ENCODE data around the gene BORCS6. TPM values are rescaled to one million over a fixed set of nuclear protein-coding genes. Genes with fewer than 3 reads are reported as not detected.

BORCS6 gene
- total and polyA plus RNA-seq, 9 of the 15 experiments (the other 6 are each of a cell fraction or from before 2014, with no cell fraction given) = 0.01 to 7.4 (median 2.3) TPM

- no peak for TF ChIP-seq EZH2 (IDR thresholded peaks at IDR 0.05; ENCODE audit: borderline replicate concordance, low read depth, low read length)
- TF ChIP-seq KAT7 (CRISPR knock-in tag; IDR thresholded peaks at IDR 0.05; ENCODE audit: borderline replicate concordance) = peak; percentile 79; the same call in 1 of the 2 replicates
- TF ChIP-seq CEBPB (tag; IDR thresholded peaks at IDR 0.05) = peak; percentile 25; the same call in 1 of the 2 replicates
- no peak for TF ChIP-seq IFI16 (CRISPR knock-in tag; IDR thresholded peaks at IDR 0.05)
- no peak for TF ChIP-seq MITF (IDR thresholded peaks at IDR 0.05)
- TF ChIP-seq ZNF592 (IDR thresholded peaks at IDR 0.05) = peak; percentile 70; the same call in 1 of the 2 replicates
- TF ChIP-seq RREB1 (CRISPR knock-in tag; IDR thresholded peaks at IDR 0.05) = no peak
- no peak for TF ChIP-seq TOE1 (IDR thresholded peaks at IDR 0.05; ENCODE audit: borderline replicate concordance)
- no peak for TF ChIP-seq TOE1 (CRISPR knock-in tag; IDR thresholded peaks at IDR 0.05; ENCODE audit: borderline replicate concordance, low read depth)
- TF ChIP-seq BRCA1 (IDR thresholded peaks at IDR 0.05) = no peak
- TF ChIP-seq BRCA1 (CRISPR knock-in tag; IDR thresholded peaks at IDR 0.05) = no peak
- TF ChIP-seq DNMT1 (IDR thresholded peaks at IDR 0.05) = no peak
- TF ChIP-seq ATF7 (IDR thresholded peaks at IDR 0.05) = peak; percentile 86; the same call in 1 of the 2 replicates
- TF ChIP-seq ZNF24 (IDR thresholded peaks at IDR 0.05) = no peak; the same call in 1 of the 2 replicates
- TF ChIP-seq ZNF224 (CRISPR knock-in tag; IDR thresholded peaks at IDR 0.05) = no peak
Measured at GRCh38 chr17:8226536-8227237, 36.7 kb upstream of the BORCS6 start (continued).
